A549 treated with AZD9567 at 1 μM for 4 hours (cell line): ENCODE data around the gene ITPKA. TPM values are rescaled to one million over a fixed set of nuclear protein-coding genes. Genes with fewer than 3 reads are reported as not detected.

Experiments used
- total RNA-seq: library from RNA; stranded (reverse); fragments of 200-300 nt; extraction: Qiagen RNA extraction; gene quantifications from 5 replicates; pipeline ENCODE4 v1.2.3, GENCODE V29; 2022; ENCODE audit not compliant: insufficient read depth

ITPKA gene
- 2.6 to 5.2 TPM (median 4.2 TPM) in 5 replicates for total RNA-seq

DNA sequence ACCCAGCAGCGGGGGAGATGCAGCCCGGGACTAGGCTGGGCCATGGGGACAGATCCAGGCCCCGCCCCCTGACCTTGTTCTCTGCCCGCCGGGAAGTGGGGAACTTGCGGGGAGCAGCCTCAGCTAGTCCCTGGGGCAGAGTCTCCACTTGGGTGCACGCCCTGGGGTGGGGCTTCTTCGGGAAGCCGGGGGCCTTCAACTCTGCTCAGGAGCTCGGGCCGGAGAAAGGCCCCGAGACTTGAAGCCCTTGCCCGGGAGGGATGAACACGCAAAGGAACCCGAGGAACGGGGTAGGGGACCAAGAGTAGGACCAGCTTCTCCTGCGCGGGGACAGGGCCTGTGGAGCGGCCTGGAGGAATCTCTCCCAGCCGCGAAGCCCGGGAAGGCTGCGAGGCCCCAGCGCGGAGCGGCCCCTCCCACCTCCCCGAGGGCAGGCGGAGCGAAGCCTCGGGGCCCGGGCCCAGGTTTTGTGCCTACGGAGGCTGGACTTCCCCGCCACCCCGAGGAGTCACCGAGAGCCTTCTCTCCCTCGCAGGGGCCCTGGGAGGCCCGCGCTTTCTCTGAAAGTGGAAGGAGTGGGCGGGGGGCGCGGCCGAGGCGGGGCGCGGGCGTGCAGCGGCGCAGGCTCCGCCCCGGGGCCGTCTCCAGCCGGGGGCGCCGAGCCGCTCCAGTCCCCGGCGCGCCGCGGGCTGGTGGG, at the start of gene ITPKA:
Gene ITPKA, plus strand, starts transcription at position 670 of the 697 bp plus-strand sequence. CDS start 54 bp downstream, outside the sequence.

DNA sequence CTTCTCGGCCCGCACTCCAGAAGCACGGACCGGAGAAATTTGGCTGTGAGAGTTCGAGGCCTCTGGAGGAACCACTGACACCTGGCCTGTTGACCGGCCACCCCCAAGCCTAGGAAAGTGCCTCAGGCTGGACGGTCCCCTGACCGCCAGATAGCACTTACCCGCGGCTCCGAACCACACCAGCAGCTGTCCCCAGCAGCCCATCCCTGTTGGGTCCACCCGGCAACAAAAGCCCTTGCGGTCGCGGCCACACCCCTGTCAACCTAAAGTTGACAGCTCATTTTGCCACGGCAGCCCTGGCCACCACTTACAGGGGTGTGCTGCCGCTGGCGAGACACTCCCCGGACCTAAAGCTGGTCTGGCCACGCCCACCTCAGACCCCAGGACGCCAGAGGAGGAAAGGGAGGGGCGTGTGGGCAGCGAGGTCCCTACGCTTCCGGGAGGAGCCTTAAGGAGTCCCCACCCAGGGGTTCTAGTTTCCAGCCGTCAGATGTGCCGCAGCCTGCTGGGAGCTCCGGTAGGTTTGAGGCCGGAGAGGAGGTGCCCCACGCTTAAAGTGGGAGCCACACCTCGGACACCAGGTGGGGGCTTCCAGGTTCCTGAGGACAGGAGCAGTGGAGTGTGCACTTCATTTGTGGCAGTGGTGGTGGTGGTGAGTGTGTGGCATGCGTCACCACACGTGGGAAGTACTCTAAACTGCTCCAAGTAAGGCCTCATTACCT, 20.0 kb downstream of the ITPKA start, which contains the start of gene LTK:
Gene LTK, minus strand, starts transcription at position 322 of the 722 bp plus-strand sequence. Its CDS starts 118 bp downstream, at position 204.

Other genes with a start within 250 kb of the ITPKA start
- gene OIP5, start 161.3 kb upstream of the ITPKA start, total RNA-seq = 8.1 to 14.9 TPM (median 12.4 TPM) in 5 replicates
- 47.5 to 66.6 TPM (median 63.2 TPM) in 5 replicates for gene NUSAP1, start 161.0 kb upstream of the ITPKA start, total RNA-seq
- gene NDUFAF1, start 91.4 kb upstream of the ITPKA start, total RNA-seq = 12.1 to 24.0 TPM (median 13.5 TPM) in 5 replicates
- 19.2 to 37.4 TPM (median 21.5 TPM) in 5 replicates for gene RTF1, start 76.8 kb upstream of the ITPKA start, total RNA-seq
- 0.05 to 0.14 TPM (median 0.05 TPM) in 4 of 5 replicates, not detected in the other for gene LTK, start 20.0 kb downstream of the ITPKA start, total RNA-seq
- gene RPAP1, start 50.4 kb downstream of the ITPKA start, total RNA-seq = 11.1 to 18.7 TPM (median 12.3 TPM) in 5 replicates
- 12.9 to 14.9 TPM (median 14.2 TPM) in 5 replicates for gene TYRO3, start 65.3 kb downstream of the ITPKA start, total RNA-seq
- gene MGA, start 166.5 kb downstream of the ITPKA start, total RNA-seq = 5.2 to 6.9 TPM (median 6.5 TPM) in 5 replicates